ENCODE data around the gene MTR.

- TF ChIP-seq, protein P1, sequence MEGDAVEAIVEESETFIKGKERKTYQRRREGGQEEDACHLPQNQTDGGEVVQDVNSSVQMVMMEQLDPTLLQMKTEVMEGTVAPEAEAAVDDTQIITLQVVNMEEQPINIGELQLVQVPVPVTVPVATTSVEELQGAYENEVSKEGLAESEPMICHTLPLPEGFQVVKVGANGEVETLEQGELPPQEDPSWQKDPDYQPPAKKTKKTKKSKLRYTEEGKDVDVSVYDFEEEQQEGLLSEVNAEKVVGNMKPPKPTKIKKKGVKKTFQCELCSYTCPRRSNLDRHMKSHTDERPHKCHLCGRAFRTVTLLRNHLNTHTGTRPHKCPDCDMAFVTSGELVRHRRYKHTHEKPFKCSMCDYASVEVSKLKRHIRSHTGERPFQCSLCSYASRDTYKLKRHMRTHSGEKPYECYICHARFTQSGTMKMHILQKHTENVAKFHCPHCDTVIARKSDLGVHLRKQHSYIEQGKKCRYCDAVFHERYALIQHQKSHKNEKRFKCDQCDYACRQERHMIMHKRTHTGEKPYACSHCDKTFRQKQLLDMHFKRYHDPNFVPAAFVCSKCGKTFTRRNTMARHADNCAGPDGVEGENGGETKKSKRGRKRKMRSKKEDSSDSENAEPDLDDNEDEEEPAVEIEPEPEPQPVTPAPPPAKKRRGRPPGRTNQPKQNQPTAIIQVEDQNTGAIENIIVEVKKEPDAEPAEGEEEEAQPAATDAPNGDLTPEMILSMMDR (IDR thresholded peaks at IDR 0.05 in 8 of 11, conservative IDR thresholded peaks at IDR 0.05 in 3 of 11): no peak
- no peak for TF ChIP-seq POLR2A (IDR thresholded peaks at IDR 0.05)
These were observed 920 bp downstream of the MTR start for GRCh38 chr1:236795757-236796667.
